SK-N-SH (cell line): ENCODE measurements around the gene FA2H. TPM values are rescaled to one million over a fixed set of nuclear protein-coding genes. Genes with fewer than 3 reads are reported as not detected.

Experiments
- CTCF ChIA-PET: fragments of 300-600, 350-600 bp; formaldehyde crosslinking; extraction: SDS; loops from one replicate; lab custom pipeline; 2021; lab: Yijun Ruan, JAX
- POLR2A ChIA-PET: fragments of 350-600 bp; sonication (Branson Sonifier 250); formaldehyde crosslinking; extraction: SDS; loops from one replicate; lab custom pipeline; 2020; ENCODE audit warnings: antibody characterized with exemption, inconsistent platforms; lab: Yijun Ruan, JAX
- DNase-seq: peaks from one replicate; pipeline ENCODE4 v3.0.0; 2012
- H2AFZ ChIP-seq: fragments of 200-600 bp; sonication (generic); 2 replicates; pipeline ENCODE4 v1.8.1; 2016; ENCODE audit warnings: antibody characterized with exemption, mild to moderate bottlenecking, low read depth
- H3F3A ChIP-seq: fragments of 200-600 bp; sonication (generic); replicated peaks from 2 replicates; pipeline ENCODE3; 2016; ENCODE audit warnings: antibody characterized with exemption, mild to moderate bottlenecking; ENCODE audit not compliant: insufficient read depth
- H3K27ac ChIP-seq, 2 experiments: fragments of 200-500 bp in 1 of 2; fragments of 200-600 bp in 1 of 2; sonication (Bioruptor generic) in 1 of 2; sonication (generic), shearing (Covaris generic) in 1 of 2; 2 replicates each; pipeline versions ENCODE4 v1.5.1 to v1.6.1; 2014 to 2016; ENCODE audit warnings: low read depth in 2 of 2, inconsistent platforms in 1 of 2, low read length in 1 of 2, mild to moderate bottlenecking in 1 of 2, mixed read lengths in 1 of 2
- H3K27me3 ChIP-seq: fragments of 200-600 bp; sonication (generic), shearing (Covaris generic); 2 replicates; pipeline ENCODE4 v1.6.1; 2016; ENCODE audit warnings: mixed run types; ENCODE audit not compliant: insufficient read depth
- H3K36me3 ChIP-seq, 2 experiments: fragments of 200-500 bp in 1 of 2; fragments of 200-600 bp in 1 of 2; sonication (Bioruptor generic) in 1 of 2; sonication (generic) in 1 of 2; replicated peaks in 1 of 2; 2 replicates each; pipeline versions ENCODE3 to v1.5.1; 2014 to 2016; ENCODE audit warnings: low read length in 1 of 2, mild to moderate bottlenecking in 1 of 2; ENCODE audit not compliant: insufficient read depth in 2 of 2, control insufficient read depth in 1 of 2
- H3K4me1 ChIP-seq, 2 experiments: fragments of 200-500 bp in 1 of 2; fragments of 200-600 bp in 1 of 2; sonication (Bioruptor generic) in 1 of 2; sonication (generic), shearing (Covaris generic) in 1 of 2; 2 replicates each; pipeline versions ENCODE4 v1.5.1 to v1.6.1; 2014 to 2016; ENCODE audit warnings: low read depth in 1 of 2, low read length in 1 of 2, mixed run types in 1 of 2; ENCODE audit not compliant: insufficient read depth in 2 of 2, control insufficient read depth in 1 of 2
- H3K4me2 ChIP-seq: fragments of 200-600 bp; sonication (generic), shearing (Covaris generic); 2 replicates; pipeline ENCODE4 v1.6.1; 2017; ENCODE audit warnings: mixed run types
- H3K4me3 ChIP-seq, 2 experiments: fragments of 200-500 bp in 1 of 2; fragments of 200-600 bp in 1 of 2; sonication (Bioruptor generic) in 1 of 2; sonication (generic), shearing (Covaris generic) in 1 of 2; 2 replicates each; pipeline versions ENCODE4 v1.5.1 to v1.8.1; 2014 to 2016; ENCODE audit warnings: low read depth in 2 of 2, inconsistent platforms in 1 of 2, low read length in 1 of 2, mild to moderate bottlenecking in 1 of 2, mixed read lengths in 1 of 2, moderate library complexity in 1 of 2
- H3K79me2 ChIP-seq: fragments of 200-600 bp; sonication (generic); 2 replicates; pipeline ENCODE4 v1.8.1; 2017; ENCODE audit warnings: mild to moderate bottlenecking; ENCODE audit not compliant: insufficient read depth
- H3K9ac ChIP-seq: fragments of 200-600 bp; sonication (generic); 2 replicates; pipeline ENCODE4 v1.6.1; 2017; ENCODE audit warnings: mixed run types
- H3K9me2 ChIP-seq: fragments of 200-600 bp; sonication (generic); 2 replicates; pipeline ENCODE4 v1.6.1; 2017; ENCODE audit warnings: mixed run types
- H3K9me3 ChIP-seq: fragments of 200-600 bp; sonication (generic); 2 replicates; pipeline ENCODE4 v1.6.1; 2017; ENCODE audit warnings: mixed run types, mild to moderate bottlenecking, moderate library complexity
- H4K20me1 ChIP-seq: fragments of 200-600 bp; sonication (generic); 2 replicates; pipeline ENCODE4 v1.6.1; 2017; ENCODE audit warnings: mild to moderate bottlenecking, mixed run types; ENCODE audit not compliant: insufficient read depth
- ELF1 ChIP-seq: IDR thresholded peaks from 2 replicates; pipeline ENCODE4 v1.4.0; 2012
- FOXM1 ChIP-seq: IDR thresholded peaks from 2 replicates; pipeline ENCODE4 v1.4.0; 2012; ENCODE audit warnings: low read depth, mild to moderate bottlenecking
- GABPA ChIP-seq: IDR thresholded peaks from 2 replicates; pipeline ENCODE4 v1.4.0; 2012; ENCODE audit warnings: low read depth, mild to moderate bottlenecking
- GATA2 ChIP-seq: sonication (generic); formaldehyde crosslinking; IDR thresholded peaks from 2 replicates; pipeline ENCODE4 v1.5.0; 2020; ENCODE audit warnings: mild to moderate bottlenecking, missing genetic modification reagents
- JUND ChIP-seq: IDR thresholded peaks from 2 replicates; pipeline ENCODE4 v1.4.0; 2012
- MEF2A ChIP-seq: IDR thresholded peaks from 2 replicates; pipeline ENCODE4 v1.4.0; 2012; ENCODE audit warnings: low read depth, borderline replicate concordance
- MXI1 ChIP-seq: IDR thresholded peaks from 2 replicates; pipeline ENCODE4 v1.6.1; 2012; ENCODE audit warnings: mild to moderate bottlenecking, low read depth, low read length, improper control_type of control experiment
- NRF1 ChIP-seq: IDR thresholded peaks from 2 replicates; pipeline ENCODE4 v1.6.1; 2012; ENCODE audit warnings: low read depth, mild to moderate bottlenecking, low read length
- RAD21 ChIP-seq: IDR thresholded peaks from 2 replicates; pipeline ENCODE4 v1.6.1; 2012; ENCODE audit warnings: mild to moderate bottlenecking, low read length
- RCOR1 ChIP-seq: fragments of 150-350 bp; IDR thresholded peaks from 2 replicates; pipeline ENCODE4 v1.6.1; 2017; ENCODE audit warnings: antibody characterized with exemption, low read length
- REST ChIP-seq: IDR thresholded peaks from 2 replicates; pipeline ENCODE4 v1.6.1; 2012; ENCODE audit warnings: mild to moderate bottlenecking, low read depth, low read length, moderate library complexity
- RFX5 ChIP-seq: IDR thresholded peaks from 2 replicates; pipeline ENCODE4 v1.6.1; 2012; ENCODE audit warnings: mild to moderate bottlenecking, improper control_type of control experiment, low read length
- RXRA ChIP-seq: IDR thresholded peaks from 2 replicates; pipeline ENCODE4 v1.4.0; 2012; ENCODE audit warnings: low read depth, mild to moderate bottlenecking, borderline replicate concordance
- SIN3A ChIP-seq: IDR thresholded peaks from 2 replicates; pipeline ENCODE4 v1.6.1; 2012; ENCODE audit warnings: low read depth, mild to moderate bottlenecking, low read length, moderate library complexity, borderline replicate concordance
- TCF12 ChIP-seq: IDR thresholded peaks from 2 replicates; pipeline ENCODE4 v1.4.0; 2012
- USF1 ChIP-seq: IDR thresholded peaks from 2 replicates; pipeline ENCODE4 v1.4.0; 2012; ENCODE audit warnings: low read depth, borderline replicate concordance
- ZBTB33 ChIP-seq: IDR thresholded peaks from 2 replicates; pipeline ENCODE4 v1.4.0; 2012; ENCODE audit warnings: low read depth, borderline replicate concordance
- WGBS: methylation state at CpG from one replicate; pipeline ENCODE4 v1.1.6; 2017; ENCODE audit warnings: low lambda C conversion rate; 5-methylcytosine and 5-hydroxymethylcytosine counted together
- polyA plus RNA-seq, 3 experiments: library from polyadenylated mRNA; depleted of rRNA; stranded (reverse); fragments of >200 nt; gene quantifications; 2 replicates each; pipeline ENCODE4 v1.2.3, GENCODE V29; 2012
- TF ChIP-seq, protein P1 (sequence below): fragments of 150-350 bp; IDR thresholded peaks from 2 replicates; pipeline ENCODE4 v1.6.1; 2017; ENCODE audit warnings: antibody characterized with exemption, low read length, low read depth, borderline replicate concordance

Gene FA2H
- polyA plus RNA-seq, 1 of the 3 experiments (the other 2 are of a cell fraction): not detected

GRCh38 chr16:74770831-74771526, 3.6 kb downstream of the FA2H start:
- TF ChIP-seq RXRA: no peak
- TF ChIP-seq MEF2A: no peak
- no peak for TF ChIP-seq REST
- TF ChIP-seq RCOR1: no peak
- TF ChIP-seq SIN3A: no peak
- TF ChIP-seq ELF1: no peak
- TF ChIP-seq JUND: no peak
- TF ChIP-seq USF1: no peak
- no peak for TF ChIP-seq TCF12
- no peak for TF ChIP-seq FOXM1
- TF ChIP-seq, protein P1, sequence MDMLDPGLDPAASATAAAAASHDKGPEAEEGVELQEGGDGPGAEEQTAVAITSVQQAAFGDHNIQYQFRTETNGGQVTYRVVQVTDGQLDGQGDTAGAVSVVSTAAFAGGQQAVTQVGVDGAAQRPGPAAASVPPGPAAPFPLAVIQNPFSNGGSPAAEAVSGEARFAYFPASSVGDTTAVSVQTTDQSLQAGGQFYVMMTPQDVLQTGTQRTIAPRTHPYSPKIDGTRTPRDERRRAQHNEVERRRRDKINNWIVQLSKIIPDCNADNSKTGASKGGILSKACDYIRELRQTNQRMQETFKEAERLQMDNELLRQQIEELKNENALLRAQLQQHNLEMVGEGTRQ: no peak
- no peak for TF ChIP-seq GATA2 (CRISPR knock-in tag)
- TF ChIP-seq RAD21: no peak
- TF ChIP-seq GABPA: no peak
- no peak for TF ChIP-seq MXI1
- no peak for TF ChIP-seq ZBTB33
- TF ChIP-seq NRF1: no peak
- TF ChIP-seq RFX5: no peak
- H3F3A ChIP-seq: no peaks in the 10 kb centered on the region
- no peaks in the 10 kb centered on the region for H4K20me1 ChIP-seq
- no peak for DNase-seq
- H3K9me2 ChIP-seq: no peaks in the 10 kb centered on the region
- no peak overlapping the region for H3K4me3 ChIP-seq
- ChIA-PET CTCF (interaction anchor here (0.6 kb wide), 1 partner anchor 11 kb away, joined by 3 read pairs; no protein-coding TSS in a partner anchor), POLR2A (no interaction called here)
- H3K9ac ChIP-seq: no peak overlapping the region
- no peaks in the 10 kb centered on the region for H3K36me3 ChIP-seq
- H3K4me1 ChIP-seq: peaks cover 0 to 8% of the 10 kb centered on the region in 2 experiments; a peak in 1 of 4 replicates
- no peak overlapping the region for H2AFZ ChIP-seq
- no peak overlapping the region for H3K27ac ChIP-seq
- H3K4me2 ChIP-seq: no peak overlapping the region
- H3K79me2 ChIP-seq: no peaks in the 10 kb centered on the region
- 59% methylated on average over 13 of the region's 13 CpGs for WGBS
- no peaks in the 10 kb centered on the region for H3K9me3 ChIP-seq
- peaks cover 23% of the 10 kb centered on the region for H3K27me3 ChIP-seq
